ENCODE measurements around the gene MEIS2.

The MEIS2 gene

DNA sequence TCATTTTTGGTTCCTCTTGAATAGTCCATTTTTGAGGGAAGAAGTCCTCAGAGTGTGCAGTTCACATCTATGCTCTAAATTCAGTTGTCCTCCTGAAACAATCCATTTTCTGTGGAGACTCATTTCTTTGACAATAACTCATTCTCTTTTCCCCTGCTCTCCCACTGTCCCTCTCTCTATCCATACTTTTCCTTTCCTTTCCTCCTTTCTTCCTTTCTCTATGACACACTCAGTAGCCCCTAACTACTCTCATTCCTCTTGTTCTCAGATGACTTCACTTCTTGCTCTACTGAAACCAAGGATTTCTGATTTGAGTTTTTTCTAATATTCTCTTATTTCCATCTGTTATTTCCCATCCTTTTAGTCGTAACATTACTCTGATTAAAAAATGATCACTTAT lies 16.7 kb upstream of the MEIS2 start:
- no peak for DNase-seq (ENCODE audit: low read depth)
- H3K4me3 ChIP-seq (ENCODE audit: low read depth, low read length), result no peak overlapping the region

- DNase-seq (ENCODE audit: low read depth), result no peak
- no peak overlapping the region for H3K4me3 ChIP-seq (ENCODE audit: low read depth, low read length)
Observed at GRCh38 chr15:37115538-37115937, 15.2 kb upstream of the MEIS2 start.

DNA sequence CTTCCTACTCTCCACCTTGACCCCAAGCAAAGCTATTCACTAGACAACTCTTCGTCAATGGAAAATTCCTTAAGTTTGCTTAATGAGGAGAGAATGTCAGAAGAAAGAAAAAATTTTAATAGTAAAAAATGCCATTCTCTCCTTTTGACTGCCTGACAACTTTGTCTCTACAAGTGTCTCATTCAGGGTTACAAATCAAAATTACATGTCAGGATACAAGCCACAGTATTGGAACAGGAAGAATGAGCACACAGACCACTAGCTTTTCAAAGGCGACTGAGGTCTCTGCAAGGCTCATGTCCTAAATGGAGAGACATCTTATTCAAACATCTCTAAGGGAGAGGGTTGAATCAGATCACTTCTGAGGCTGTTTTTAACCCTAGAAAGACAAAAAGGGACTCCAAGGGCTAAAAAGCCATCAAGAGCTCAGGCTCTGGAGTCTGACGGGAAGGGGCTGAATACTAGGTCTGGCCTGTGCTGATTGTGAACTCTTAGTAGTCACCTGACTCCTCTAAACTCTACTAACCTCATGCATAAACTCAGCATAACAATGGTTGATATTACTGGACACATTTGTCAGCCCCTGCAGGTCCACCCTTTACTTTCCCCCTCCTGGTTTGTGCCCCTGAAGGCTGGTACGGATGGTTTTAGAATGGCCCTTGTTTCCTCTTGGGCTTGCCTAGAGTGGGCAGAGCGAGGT lies 12.8 kb upstream of the MEIS2 start:
- DNase-seq (ENCODE audit: low read depth), result no peak
- no peak overlapping the region for H3K4me3 ChIP-seq (ENCODE audit: low read depth, low read length)

- DNase-seq (ENCODE audit: low read depth), result no peak
- no peak overlapping the region for H3K4me3 ChIP-seq (ENCODE audit: low read depth, low read length)
Observed at GRCh38 chr15:37112171-37112570, 11.8 kb upstream of the MEIS2 start.

GRCh38 chr15:37111427-37111717 lies 11.0 kb upstream of the MEIS2 start:
- no peak for DNase-seq (ENCODE audit: low read depth)
- H3K4me3 ChIP-seq (ENCODE audit: low read depth, low read length), result no peak overlapping the region

GRCh38 chr15:37109872-37110572 lies 9.7 kb upstream of the MEIS2 start:
- H3K4me3 ChIP-seq (ENCODE audit: low read depth, low read length), result peak overlapping the region; percentile 41
- no peak for DNase-seq (ENCODE audit: low read depth)

- no peak overlapping the region for H3K4me3 ChIP-seq (ENCODE audit: low read depth, low read length)
- no peak for DNase-seq (ENCODE audit: low read depth)
Observed at GRCh38 chr15:37109168-37109871, 9.0 kb upstream of the MEIS2 start.

DNA sequence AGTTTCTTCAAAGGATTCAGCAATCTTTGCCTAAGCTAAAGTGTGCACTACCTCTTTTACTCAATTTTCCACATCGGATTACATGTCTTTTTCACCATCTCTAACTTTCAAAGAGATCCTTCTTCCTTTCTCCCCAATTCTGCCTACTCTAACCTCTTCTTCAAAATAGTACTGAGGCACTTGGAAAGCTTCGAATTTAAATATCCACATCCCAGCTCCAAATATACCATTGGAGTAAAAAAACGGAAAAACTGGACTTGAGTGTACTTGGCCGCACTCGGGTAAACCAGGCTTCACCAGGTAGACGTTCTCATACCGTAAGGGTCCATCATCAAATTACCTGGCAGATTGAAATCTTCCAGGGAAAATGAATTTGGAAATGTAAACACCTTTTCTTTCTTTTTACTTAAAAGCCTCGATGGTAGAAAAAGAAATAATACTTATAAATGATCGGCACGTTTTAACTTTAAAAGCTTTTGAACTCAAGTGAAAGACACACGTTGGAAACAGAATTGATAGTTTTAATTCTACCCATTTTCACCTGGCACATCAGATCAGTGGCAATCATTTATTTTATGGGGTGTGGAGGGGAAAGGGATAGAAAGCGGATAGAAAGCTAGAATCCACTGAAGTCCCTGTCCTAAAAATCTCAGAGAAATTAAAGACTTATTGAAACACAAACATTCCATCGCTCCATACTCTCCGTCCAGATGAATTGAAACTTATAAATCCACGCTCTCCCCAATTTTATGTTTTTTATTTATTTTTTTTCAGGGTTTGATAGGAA lies 8.2 kb upstream of the MEIS2 start:
- no peak overlapping the region for H3K4me3 ChIP-seq (ENCODE audit: low read depth, low read length)
- no peak for DNase-seq (ENCODE audit: low read depth)

- no peak overlapping the region for H3K4me3 ChIP-seq (ENCODE audit: low read depth, low read length)
- DNase-seq (ENCODE audit: low read depth), result no peak
Observed at GRCh38 chr15:37107744-37108380, 7.5 kb upstream of the MEIS2 start.

- no peak for DNase-seq (ENCODE audit: low read depth)
- no peak overlapping the region for H3K4me3 ChIP-seq (ENCODE audit: low read depth, low read length)
Observed at GRCh38 chr15:37107071-37107743, 6.9 kb upstream of the MEIS2 start.

GRCh38 chr15:37106490-37107001 lies 6.2 kb upstream of the MEIS2 start:
- peak overlapping the region; percentile 33 for H3K4me3 ChIP-seq (ENCODE audit: low read depth, low read length)
- DNase-seq (ENCODE audit: low read depth), result no peak

DNA sequence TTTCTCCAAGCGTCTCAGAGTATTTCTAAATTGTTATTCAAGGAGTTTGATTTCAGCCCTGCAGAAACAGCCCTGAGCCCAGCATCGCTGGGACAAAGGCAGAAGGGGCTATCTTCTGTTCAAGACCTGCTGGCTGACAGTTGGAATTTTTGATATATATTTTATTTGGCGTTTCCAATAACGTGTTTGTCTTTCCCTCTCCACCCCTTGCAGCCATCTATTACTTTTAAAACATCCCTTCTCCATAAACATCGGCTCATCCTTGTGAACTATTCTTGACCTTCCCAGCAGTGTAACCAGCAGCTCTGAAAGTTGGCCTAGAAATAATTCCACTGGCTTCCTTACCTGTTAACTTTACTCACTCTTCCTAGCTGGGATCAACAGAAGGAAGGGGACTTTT lies 5.5 kb upstream of the MEIS2 start:
- DNase-seq (ENCODE audit: low read depth), result no peak
- no peak overlapping the region for H3K4me3 ChIP-seq (ENCODE audit: low read depth, low read length)

GRCh38 chr15:37105029-37105428 lies 4.7 kb upstream of the MEIS2 start:
- H3K4me3 ChIP-seq (ENCODE audit: low read depth, low read length), result no peak overlapping the region
- no peak for DNase-seq (ENCODE audit: low read depth)

DNA sequence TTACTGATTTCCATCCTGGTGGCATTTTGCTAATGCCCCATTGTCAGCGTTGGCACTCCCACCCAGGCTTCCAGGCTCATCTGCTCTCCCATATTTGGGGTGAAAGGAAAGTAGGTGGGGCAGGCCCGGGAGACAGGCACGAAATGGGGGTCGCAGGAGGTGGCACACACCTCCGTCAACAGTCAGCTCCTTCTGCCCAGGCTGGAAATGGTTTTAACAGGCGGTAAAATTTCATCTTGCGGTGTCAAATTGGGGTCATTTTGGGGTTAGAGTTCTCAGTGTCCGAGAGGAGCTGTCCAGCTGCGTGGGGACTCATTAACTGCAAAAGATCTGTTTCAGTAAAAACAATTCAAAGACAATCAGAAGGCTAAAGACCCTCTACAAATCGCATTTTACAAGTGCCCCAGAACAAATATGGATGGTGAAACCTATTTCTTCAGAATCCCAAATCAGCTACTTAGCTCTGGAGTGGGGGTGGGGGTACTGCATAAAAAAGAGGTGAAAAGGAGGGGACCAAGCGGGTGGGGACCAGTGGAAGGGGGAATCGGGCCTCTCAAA lies 4.2 kb upstream of the MEIS2 start:
- no peak for DNase-seq (ENCODE audit: low read depth)
- no peak overlapping the region for H3K4me3 ChIP-seq (ENCODE audit: low read depth, low read length)

DNA sequence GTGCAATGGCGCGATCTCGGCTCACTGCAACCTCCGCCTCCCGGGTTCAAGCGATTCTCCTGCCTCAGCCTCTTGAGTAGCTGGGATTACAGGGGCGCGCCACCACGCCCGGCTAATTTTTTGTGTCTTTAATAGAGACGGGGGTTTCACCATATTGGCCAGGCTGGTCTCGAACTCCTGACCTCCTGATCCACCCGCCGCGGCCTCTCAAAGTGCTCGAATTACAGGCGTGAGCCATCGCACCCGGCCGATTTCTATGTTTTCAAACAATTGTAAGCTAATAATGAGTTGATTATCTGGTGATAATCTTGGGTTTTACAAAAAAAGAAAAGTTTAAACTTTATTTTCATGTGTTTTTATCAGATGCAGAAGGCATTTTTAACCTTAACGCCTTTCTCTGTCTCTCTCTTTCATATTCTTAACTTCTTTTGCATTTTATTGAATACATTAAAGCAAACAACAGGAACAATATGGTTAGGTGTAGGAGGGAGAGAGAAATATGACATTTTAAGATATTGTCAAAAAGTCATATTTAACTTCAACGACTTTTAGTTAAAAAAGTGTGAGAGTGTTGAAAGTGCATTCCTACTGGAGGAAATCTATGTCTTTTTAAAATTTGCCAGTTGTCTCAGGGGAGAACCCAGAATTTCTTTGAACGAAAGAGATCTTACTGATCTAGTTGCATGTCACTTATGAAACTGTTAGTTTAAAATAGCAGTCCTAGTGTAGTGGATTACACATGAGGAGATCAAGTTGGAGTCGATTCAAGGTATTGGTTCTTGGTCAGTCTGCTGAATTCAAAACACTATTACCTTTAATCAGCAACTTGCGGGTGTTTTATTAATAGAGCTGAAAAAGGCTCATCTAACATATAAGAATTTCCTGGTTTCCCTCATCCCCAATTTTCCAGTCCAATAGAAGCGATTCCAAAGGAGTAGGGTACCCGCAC lies 3.4 kb upstream of the MEIS2 start:
- DNase-seq (ENCODE audit: low read depth), result no peak
- H3K4me3 ChIP-seq (ENCODE audit: low read depth, low read length), result no peak overlapping the region

- DNase-seq (ENCODE audit: low read depth), result no peak
- peak overlapping the region; percentile 82 for H3K4me3 ChIP-seq (ENCODE audit: low read depth, low read length)
Observed at GRCh38 chr15:37103163-37103435, 2.8 kb upstream of the MEIS2 start.

GRCh38 chr15:37102305-37103162 lies 2.2 kb upstream of the MEIS2 start:
- no peak for DNase-seq (ENCODE audit: low read depth)
- peak overlapping the region; percentile 82 for H3K4me3 ChIP-seq (ENCODE audit: low read depth, low read length)

Data from skeletal muscle cell (primary cell).